SK-N-SH treated with all-trans-retinoic acid at 6 μM for 48 hours (cell line): ENCODE measurements around the gene SPECC1L.
A peak's percentile ranks its signal among the peaks of the same experiment; 100 is the strongest.

ENCODE experiments used
- BACH2 ChIP-seq: fragments of 250-450 bp; sonication (Bioruptor Pico); IDR thresholded peaks from 2 replicates; pipeline ENCODE4 v1.9.0; 2021; ENCODE audit warnings: mild to moderate bottlenecking, borderline replicate concordance
- GLIS3 ChIP-seq: fragments of 250-450 bp; sonication (Bioruptor Pico); IDR thresholded peaks from 2 replicates; pipeline ENCODE4 v1.5.0; 2020; ENCODE audit warnings: mild to moderate bottlenecking, moderate library complexity
- ISL1 ChIP-seq: fragments of 250-450 bp; sonication (Bioruptor Pico); IDR thresholded peaks from 2 replicates; pipeline ENCODE4 v2.1.2; 2022; ENCODE audit warnings: mild to moderate bottlenecking, moderate library complexity
- OSR1 ChIP-seq: fragments of 250-450 bp; sonication (Bioruptor Pico); IDR thresholded peaks from 2 replicates; pipeline ENCODE4 v1.8.0; 2022; ENCODE audit warnings: moderate library complexity, mild to moderate bottlenecking, inconsistent platforms
- RARB ChIP-seq: fragments of 250-450 bp; sonication (Bioruptor Pico); IDR thresholded peaks from 2 replicates; pipeline ENCODE4 v1.8.0; 2021; ENCODE audit warnings: mild to moderate bottlenecking, moderate library complexity
- SNAI2 ChIP-seq: fragments of 250-450 bp; sonication (Bioruptor Pico); IDR thresholded peaks from 2 replicates; pipeline ENCODE4 v1.5.0; 2020; ENCODE audit warnings: mild to moderate bottlenecking, moderate library complexity
- TCF4 ChIP-seq: fragments of 250-450 bp; sonication (Bioruptor Pico); IDR thresholded peaks from 2 replicates; pipeline ENCODE4 v1.8.0; 2021; ENCODE audit warnings: mild to moderate bottlenecking, moderate library complexity, borderline replicate concordance
- ZFP3 ChIP-seq: fragments of 250-450 bp; sonication (Bioruptor Pico); IDR thresholded peaks from 2 replicates; pipeline ENCODE4 v1.5.0; 2020; ENCODE audit warnings: mild to moderate bottlenecking, moderate library complexity
- ZFP30 ChIP-seq: fragments of 450-650 bp; formaldehyde crosslinking; IDR thresholded peaks from 2 replicates; pipeline ENCODE4 v1.5.0; 2022; ENCODE audit warnings: mild to moderate bottlenecking, moderate library complexity
- ZNF70 ChIP-seq: fragments of 450-650 bp; formaldehyde crosslinking; IDR thresholded peaks from 2 replicates; pipeline ENCODE4 v1.5.0; 2020; ENCODE audit warnings: mild to moderate bottlenecking, moderate library complexity
- TF ChIP-seq, protein P1 (sequence below): fragments of 250-450 bp; sonication (Bioruptor Pico); IDR thresholded peaks from 2 replicates; pipeline ENCODE4 v1.8.0; 2021; ENCODE audit warnings: low read depth, mild to moderate bottlenecking, moderate library complexity, borderline replicate concordance

DNA sequence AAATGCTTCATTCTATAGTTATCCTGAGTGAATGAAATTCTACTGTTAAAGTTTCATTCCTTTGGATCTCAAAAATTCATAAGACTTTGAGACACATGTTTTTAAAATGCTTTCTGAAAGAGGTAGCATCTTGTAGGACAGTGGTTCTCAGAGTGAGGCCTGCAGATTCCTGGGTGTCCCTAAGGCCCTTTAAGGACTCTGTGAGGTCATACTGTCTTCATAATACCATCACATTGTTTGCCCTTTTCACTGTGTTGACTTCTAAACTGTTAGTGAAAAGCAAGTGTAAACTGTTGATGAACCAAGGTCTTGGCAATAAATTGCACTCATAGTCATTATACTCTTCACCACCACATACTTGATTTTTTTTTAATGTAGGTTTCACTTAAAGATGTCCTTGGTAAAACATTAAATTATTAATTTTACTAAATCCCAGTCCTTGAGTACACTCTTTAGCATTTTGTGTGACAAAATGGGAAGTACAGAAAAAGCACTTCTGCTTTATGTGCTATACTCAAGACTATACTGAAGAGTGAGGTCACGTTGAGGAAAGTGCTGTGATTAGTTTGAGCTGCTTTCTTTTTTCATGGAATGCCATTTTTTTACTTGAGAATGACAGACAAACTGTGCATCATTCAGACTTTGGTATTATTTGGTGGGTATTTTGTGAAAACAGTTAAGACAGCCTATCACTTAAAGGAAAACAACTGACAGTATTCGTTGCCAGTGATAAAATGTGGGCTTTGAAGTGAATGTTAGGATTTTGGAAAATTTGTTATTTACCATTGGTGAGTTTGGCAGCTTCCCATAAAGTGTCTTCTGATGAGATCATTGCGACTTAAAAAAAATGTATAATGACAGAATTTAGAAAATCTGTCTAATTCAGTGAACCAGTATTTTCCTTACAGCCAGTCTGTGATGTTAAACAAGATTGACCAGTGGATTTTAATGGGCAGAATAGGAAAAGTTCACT lies 61.1 kb downstream of the SPECC1L start:
- TF ChIP-seq OSR1 (CRISPR knock-in tag) (no peak), RARB (CRISPR knock-in tag) (no peak), TCF4 (CRISPR knock-in tag) (no peak), ISL1 (0 out of 2 replicates have a peak, but pooled peaks have one; percentile 27), GLIS3 (CRISPR knock-in tag) (no peak), ZFP30 (CRISPR knock-in tag) (no peak), ZNF70 (CRISPR knock-in tag) (no peak), ZFP3 (CRISPR knock-in tag) (no peak), SNAI2 (CRISPR knock-in tag) (no peak), BACH2 (CRISPR knock-in tag) (no peak)
- TF ChIP-seq, protein P1, sequence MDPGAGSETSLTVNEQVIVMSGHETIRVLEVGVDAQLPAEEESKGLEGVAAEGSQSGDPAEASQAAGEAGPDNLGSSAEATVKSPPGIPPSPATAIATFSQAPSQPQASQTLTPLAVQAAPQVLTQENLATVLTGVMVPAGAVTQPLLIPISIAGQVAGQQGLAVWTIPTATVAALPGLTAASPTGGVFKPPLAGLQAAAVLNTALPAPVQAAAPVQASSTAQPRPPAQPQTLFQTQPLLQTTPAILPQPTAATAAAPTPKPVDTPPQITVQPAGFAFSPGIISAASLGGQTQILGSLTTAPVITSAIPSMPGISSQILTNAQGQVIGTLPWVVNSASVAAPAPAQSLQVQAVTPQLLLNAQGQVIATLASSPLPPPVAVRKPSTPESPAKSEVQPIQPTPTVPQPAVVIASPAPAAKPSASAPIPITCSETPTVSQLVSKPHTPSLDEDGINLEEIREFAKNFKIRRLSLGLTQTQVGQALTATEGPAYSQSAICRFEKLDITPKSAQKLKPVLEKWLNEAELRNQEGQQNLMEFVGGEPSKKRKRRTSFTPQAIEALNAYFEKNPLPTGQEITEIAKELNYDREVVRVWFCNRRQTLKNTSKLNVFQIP (CRISPR knock-in tag) = no peak
